ENCODE measurements around the gene MRPL32. TPM values are rescaled to one million over a fixed set of nuclear protein-coding genes. Genes with fewer than 3 reads are reported as not detected.

MRPL32 gene
- total and polyA plus RNA-seq, 2 donors (not counting 1 experiment from before 2014, with no cell fraction given), result 54.4 to 63.7 TPM

DNA sequence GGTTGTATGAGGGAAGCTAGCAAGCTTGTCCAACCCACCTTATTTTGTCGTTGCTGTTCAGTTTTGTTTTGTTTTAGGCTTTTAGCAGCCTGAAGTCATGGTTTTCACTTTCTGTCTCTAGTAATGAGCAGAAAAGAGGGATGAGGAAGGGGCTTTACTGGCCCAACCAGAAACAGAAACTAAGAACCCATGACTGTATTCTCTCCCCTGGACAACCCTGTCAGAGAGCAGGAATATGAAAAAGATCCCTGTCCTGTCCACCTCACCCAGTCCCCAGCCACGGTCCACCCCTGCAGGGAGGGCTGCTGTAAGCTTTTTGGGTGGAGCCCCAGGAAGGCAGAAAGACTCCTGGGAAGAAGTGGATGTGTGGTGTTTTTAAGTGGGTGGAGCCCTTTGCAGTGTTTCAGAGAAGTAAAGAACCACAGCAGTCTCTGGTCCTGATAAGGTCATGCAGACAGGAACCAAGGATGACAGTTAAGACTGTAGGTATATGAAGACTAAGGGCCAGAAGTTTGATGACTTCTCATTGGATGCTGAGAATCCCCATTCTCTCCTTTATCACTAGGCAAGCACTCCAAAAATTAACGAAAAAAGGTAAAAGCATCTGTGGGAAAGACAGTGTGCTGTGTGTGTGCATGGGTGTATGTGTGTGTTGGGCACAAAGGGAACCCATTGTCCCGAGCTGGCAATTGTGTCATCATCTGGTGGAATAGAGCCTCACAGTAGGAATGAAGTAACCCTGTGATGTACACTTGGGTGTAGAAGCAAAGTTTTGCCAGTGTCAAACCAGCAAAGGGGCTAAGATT, 13.8 kb downstream of the MRPL32 start:
- Histone ChIP-seq H4K20me1 (ENCODE audit: control insufficient read depth, extremely low read depth, insufficient read depth, low read length) (no peaks in the 10 kb centered on the region), H3K9ac (ENCODE audit: insufficient read depth, low read length) (no peak overlapping the region), H2AFZ (ENCODE audit: low read length) (peak overlapping the region; percentile 64), H3K4me1 (ENCODE audit: control insufficient read depth, extremely low read depth, insufficient read depth, low read length) (no peaks in the 10 kb centered on the region), H3K9me3 (ENCODE audit: control insufficient read depth, insufficient read depth, low read depth, low read length) (no peaks in the 10 kb centered on the region), H3K36me3 (ENCODE audit: control insufficient read depth, insufficient read depth, low read length) (no peaks in the 10 kb centered on the region), H3K79me2 (ENCODE audit: control insufficient read depth, insufficient read depth, low read length) (no peaks in the 10 kb centered on the region), H3K27me3 (ENCODE audit: control insufficient read depth, insufficient read depth, low read length) (no peaks in the 10 kb centered on the region), H3K4me2 (ENCODE audit: extremely low read depth, insufficient read depth, low read length) (peak overlapping the region; percentile 44), H3K4me3 (replicated peaks in 1 of 4; ENCODE audit: control extremely low read depth in 1 of 4, insufficient read depth in 1 of 4, low read depth in 3 of 4, low read length in 4 of 4) (peak overlapping the region in 1 of 4 experiments; percentile 40), H3K27ac (ENCODE audit: insufficient read depth, low read length) (no peak overlapping the region)
- TF ChIP-seq EZH2 (IDR thresholded peaks at IDR 0.05; ENCODE audit: low read length, missing control alignments), result no peak
- TF ChIP-seq, protein P1, sequence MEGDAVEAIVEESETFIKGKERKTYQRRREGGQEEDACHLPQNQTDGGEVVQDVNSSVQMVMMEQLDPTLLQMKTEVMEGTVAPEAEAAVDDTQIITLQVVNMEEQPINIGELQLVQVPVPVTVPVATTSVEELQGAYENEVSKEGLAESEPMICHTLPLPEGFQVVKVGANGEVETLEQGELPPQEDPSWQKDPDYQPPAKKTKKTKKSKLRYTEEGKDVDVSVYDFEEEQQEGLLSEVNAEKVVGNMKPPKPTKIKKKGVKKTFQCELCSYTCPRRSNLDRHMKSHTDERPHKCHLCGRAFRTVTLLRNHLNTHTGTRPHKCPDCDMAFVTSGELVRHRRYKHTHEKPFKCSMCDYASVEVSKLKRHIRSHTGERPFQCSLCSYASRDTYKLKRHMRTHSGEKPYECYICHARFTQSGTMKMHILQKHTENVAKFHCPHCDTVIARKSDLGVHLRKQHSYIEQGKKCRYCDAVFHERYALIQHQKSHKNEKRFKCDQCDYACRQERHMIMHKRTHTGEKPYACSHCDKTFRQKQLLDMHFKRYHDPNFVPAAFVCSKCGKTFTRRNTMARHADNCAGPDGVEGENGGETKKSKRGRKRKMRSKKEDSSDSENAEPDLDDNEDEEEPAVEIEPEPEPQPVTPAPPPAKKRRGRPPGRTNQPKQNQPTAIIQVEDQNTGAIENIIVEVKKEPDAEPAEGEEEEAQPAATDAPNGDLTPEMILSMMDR (conservative IDR thresholded peaks at IDR 0.05 in 1 of 2, IDR thresholded peaks at IDR 0.05 in 1 of 2; ENCODE audit: low read depth in 1 of 2, low read length in 2 of 2), result no peak
- peak in 1 of 2 donors; percentile 10 for DNase-seq (ENCODE audit: low read depth in 2 of 2)

DNA sequence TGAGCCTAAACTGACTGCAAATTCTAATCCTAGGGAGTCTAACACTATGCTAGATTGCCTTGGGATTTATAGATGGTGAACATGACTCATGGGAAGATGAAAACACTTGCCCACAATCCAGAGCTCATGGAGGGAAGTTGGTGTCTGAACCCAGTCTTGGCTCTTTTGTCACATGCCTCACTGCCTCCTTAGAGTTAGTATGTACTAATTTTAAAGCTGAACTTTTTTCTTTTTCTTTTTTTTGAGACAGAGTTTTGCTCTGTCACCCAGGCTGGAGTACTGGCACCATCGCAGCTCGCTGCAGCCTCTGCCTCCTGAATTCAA, 14.4 kb downstream of the MRPL32 start:
- Histone ChIP-seq H2AFZ (ENCODE audit: low read length) (no peak overlapping the region), H3K27me3 (ENCODE audit: control insufficient read depth, insufficient read depth, low read length) (no peaks in the 10 kb centered on the region), H4K20me1 (ENCODE audit: control insufficient read depth, extremely low read depth, insufficient read depth, low read length) (no peaks in the 10 kb centered on the region), H3K9me3 (ENCODE audit: control insufficient read depth, insufficient read depth, low read depth, low read length) (no peaks in the 10 kb centered on the region), H3K27ac (ENCODE audit: insufficient read depth, low read length) (no peak overlapping the region), H3K36me3 (ENCODE audit: control insufficient read depth, insufficient read depth, low read length) (no peaks in the 10 kb centered on the region), H3K79me2 (ENCODE audit: control insufficient read depth, insufficient read depth, low read length) (no peaks in the 10 kb centered on the region), H3K9ac (ENCODE audit: insufficient read depth, low read length) (no peak overlapping the region), H3K4me2 (ENCODE audit: extremely low read depth, insufficient read depth, low read length) (no peak overlapping the region), H3K4me1 (ENCODE audit: control insufficient read depth, extremely low read depth, insufficient read depth, low read length) (no peaks in the 10 kb centered on the region), H3K4me3 (replicated peaks in 1 of 4; ENCODE audit: control extremely low read depth in 1 of 4, insufficient read depth in 1 of 4, low read depth in 3 of 4, low read length in 4 of 4) (no peak overlapping the region)
- no peak for DNase-seq (ENCODE audit: low read depth in 2 of 2)
- no peak for TF ChIP-seq EZH2 (IDR thresholded peaks at IDR 0.05; ENCODE audit: low read length, missing control alignments)

DNA sequence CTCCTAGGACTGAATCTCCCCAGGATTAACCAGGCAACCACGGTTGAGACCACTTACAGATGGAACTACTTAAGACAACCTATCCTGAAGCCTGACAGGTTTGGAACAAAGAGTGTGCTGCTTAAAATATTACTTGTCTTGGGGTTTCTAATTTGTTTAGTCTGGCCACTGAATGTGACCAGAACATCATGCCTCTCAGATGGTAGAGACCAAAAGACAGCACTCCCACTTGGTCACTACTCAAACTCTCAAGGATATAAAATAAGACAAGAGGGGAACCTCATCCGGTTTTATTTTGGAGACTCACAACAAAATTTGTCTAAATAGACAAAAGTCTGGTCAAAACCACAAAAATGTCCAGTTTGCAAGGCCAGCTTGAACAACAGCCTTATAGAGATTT, 15.3 kb downstream of the MRPL32 start:
- DNase-seq (ENCODE audit: low read depth in 2 of 2), result peak in 1 of 2 donors; percentile 65
- no peak overlapping the region for H2AFZ ChIP-seq (ENCODE audit: low read length)
- H4K20me1 ChIP-seq (ENCODE audit: control insufficient read depth, extremely low read depth, insufficient read depth, low read length), result no peaks in the 10 kb centered on the region
- H3K27me3 ChIP-seq (ENCODE audit: control insufficient read depth, insufficient read depth, low read length), result no peaks in the 10 kb centered on the region
- no peak for TF ChIP-seq EZH2 (IDR thresholded peaks at IDR 0.05; ENCODE audit: low read length, missing control alignments)
- H3K4me1 ChIP-seq (ENCODE audit: control insufficient read depth, extremely low read depth, insufficient read depth, low read length), result no peaks in the 10 kb centered on the region
- no peaks in the 10 kb centered on the region for H3K36me3 ChIP-seq (ENCODE audit: control insufficient read depth, insufficient read depth, low read length)
- no peak overlapping the region for H3K4me3 ChIP-seq (replicated peaks in 1 of 4; ENCODE audit: control extremely low read depth in 1 of 4, insufficient read depth in 1 of 4, low read depth in 3 of 4, low read length in 4 of 4)
- H3K4me2 ChIP-seq (ENCODE audit: extremely low read depth, insufficient read depth, low read length), result no peak overlapping the region
- no peak overlapping the region for H3K9ac ChIP-seq (ENCODE audit: insufficient read depth, low read length)
- no peaks in the 10 kb centered on the region for H3K9me3 ChIP-seq (ENCODE audit: control insufficient read depth, insufficient read depth, low read depth, low read length)
- no peaks in the 10 kb centered on the region for H3K79me2 ChIP-seq (ENCODE audit: control insufficient read depth, insufficient read depth, low read length)
- H3K27ac ChIP-seq (ENCODE audit: insufficient read depth, low read length), result no peak overlapping the region

DNA sequence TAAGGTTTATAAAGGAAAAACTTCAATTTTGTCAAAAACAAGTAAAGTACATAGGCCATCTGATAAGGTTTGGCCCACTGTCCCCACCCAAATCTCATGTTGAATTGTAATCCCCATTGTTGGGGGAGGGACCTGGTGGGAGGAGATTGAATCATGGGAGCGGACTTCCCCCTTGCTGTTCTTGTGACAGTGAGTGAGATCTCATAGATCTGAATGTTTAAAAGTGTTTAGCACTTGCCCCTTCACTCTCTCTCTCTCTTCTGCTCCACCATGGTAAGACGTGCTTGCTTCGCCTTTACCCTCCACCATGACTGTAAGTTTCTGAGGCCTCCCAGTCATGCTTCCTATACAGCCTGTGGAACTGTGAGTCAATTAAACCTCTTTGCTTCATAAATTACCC, 18.2 kb downstream of the MRPL32 start:
- H3K9me3 ChIP-seq (ENCODE audit: control insufficient read depth, insufficient read depth, low read depth, low read length), result no peaks in the 10 kb centered on the region
- H3K27ac ChIP-seq (ENCODE audit: insufficient read depth, low read length), result no peak overlapping the region
- H2AFZ ChIP-seq (ENCODE audit: low read length), result no peak overlapping the region
- H3K4me1 ChIP-seq (ENCODE audit: control insufficient read depth, extremely low read depth, insufficient read depth, low read length), result no peaks in the 10 kb centered on the region
- H3K9ac ChIP-seq (ENCODE audit: insufficient read depth, low read length), result no peak overlapping the region
- H3K36me3 ChIP-seq (ENCODE audit: control insufficient read depth, insufficient read depth, low read length), result no peaks in the 10 kb centered on the region
- DNase-seq (ENCODE audit: low read depth in 2 of 2), result no peak
- no peaks in the 10 kb centered on the region for H3K27me3 ChIP-seq (ENCODE audit: control insufficient read depth, insufficient read depth, low read length)
- H4K20me1 ChIP-seq (ENCODE audit: control insufficient read depth, extremely low read depth, insufficient read depth, low read length), result no peaks in the 10 kb centered on the region
- no peaks in the 10 kb centered on the region for H3K79me2 ChIP-seq (ENCODE audit: control insufficient read depth, insufficient read depth, low read length)
- TF ChIP-seq, protein P1 (conservative IDR thresholded peaks at IDR 0.05 in 1 of 2, IDR thresholded peaks at IDR 0.05 in 1 of 2; ENCODE audit: low read depth in 1 of 2, low read length in 2 of 2), result no peak
- no peak for TF ChIP-seq EZH2 (IDR thresholded peaks at IDR 0.05; ENCODE audit: low read length, missing control alignments)
- H3K4me2 ChIP-seq (ENCODE audit: extremely low read depth, insufficient read depth, low read length), result no peak overlapping the region
- H3K4me3 ChIP-seq (replicated peaks in 1 of 4; ENCODE audit: control extremely low read depth in 1 of 4, insufficient read depth in 1 of 4, low read depth in 3 of 4, low read length in 4 of 4), result no peak overlapping the region

Data from fibroblast of lung (primary cell).